CD4-positive, alpha-beta T cell treated with Interleukin-4 for 4 hours (primary cell): ENCODE results near the gene TTI1.

Experiments
- DNase-seq: peaks from one replicate; pipeline ENCODE4 v3.0.0-alpha.2; 2020

TTI1 gene

DNA sequence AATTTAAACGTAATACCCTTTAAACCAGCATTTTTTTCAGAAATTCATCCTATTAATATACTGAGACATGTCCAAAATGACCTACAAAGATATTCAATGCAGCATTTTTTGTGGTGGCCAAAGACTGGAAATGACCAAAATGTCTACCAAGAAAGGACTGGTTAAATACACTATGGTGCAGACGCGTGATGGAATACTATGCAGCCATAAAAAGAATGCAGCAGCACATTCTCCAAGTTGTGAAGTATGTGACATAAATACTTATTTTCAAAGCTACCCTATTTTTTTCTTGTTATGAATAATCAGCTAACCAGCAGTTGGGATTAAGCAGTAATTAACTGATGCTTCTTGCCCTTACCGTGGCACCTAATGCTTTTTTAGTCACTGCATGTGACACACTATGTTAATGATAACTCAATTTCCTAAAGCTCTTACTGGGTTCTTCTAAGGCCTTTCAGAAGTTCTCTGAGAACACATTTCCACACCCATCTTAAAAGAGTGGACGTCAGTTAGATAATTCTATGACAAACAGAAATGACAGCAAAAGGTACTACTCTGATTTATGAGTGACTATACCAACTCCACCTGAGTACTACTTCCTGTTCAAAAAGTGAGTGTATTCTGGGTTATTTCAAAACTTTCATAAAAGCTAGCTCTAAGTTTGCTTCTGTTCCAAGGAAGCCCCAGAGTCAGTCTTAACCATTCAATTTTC lies 24.9 kb downstream of the TTI1 start:
- no peak for DNase-seq

DNA sequence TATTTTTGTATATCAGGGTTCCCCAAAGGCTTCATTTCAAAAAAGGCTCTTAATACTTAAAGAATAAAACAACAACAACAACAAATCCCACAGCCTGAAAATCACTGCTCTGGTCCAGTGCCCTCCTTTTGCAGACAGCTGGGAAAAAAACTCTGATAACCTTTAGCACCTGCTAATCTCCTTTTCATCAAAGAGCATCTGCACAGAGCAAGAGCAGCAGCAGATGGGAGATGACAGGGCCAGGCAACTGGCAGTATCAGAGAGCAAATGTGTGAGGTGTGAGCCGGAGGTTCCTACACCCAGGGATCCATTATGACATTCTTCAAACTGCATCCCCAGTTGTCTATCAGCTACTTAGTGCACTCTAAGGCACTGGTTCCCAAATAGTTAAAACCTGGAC lies 25.7 kb downstream of the TTI1 start:
- DNase-seq = no peak

DNA sequence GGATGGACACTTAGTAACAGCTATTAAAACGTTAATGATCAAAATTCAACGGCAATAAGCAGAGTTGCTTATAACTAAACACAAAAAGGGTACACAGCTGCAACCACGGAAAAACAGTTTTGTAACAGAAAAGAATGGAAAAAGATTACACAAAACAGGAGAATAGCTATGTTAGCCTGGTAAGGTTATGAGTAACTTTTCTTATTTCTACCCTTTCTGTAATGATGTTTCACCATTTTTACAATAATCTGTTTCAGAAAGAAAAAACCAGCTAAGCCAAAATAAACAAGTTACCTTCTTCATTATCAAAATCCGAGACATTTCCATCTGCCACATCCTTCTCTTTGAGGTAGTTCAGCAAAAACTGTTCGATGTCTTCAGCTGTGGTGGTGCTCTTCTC lies 27.4 kb downstream of the TTI1 start:
- DNase-seq = no peak

DNA sequence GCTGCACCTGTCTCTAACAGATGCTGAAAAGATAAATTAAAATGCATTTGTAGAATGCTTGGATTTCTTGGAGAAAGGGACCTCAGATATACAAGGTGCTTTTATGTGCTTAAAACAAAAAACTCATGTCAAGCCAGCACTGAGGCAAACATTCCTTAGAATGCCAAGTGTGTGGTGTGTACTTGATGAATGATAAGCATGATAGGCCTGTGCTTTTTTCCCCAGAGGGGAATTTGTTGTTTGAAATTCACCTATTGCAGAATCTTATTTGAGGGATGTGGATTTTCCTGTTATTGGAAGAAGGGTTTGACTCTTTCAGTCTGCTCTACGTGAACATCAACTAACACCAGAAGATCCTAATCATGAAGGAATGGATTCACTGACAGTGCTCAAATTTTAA lies 28.8 kb downstream of the TTI1 start:
- DNase-seq = no peak

DNA sequence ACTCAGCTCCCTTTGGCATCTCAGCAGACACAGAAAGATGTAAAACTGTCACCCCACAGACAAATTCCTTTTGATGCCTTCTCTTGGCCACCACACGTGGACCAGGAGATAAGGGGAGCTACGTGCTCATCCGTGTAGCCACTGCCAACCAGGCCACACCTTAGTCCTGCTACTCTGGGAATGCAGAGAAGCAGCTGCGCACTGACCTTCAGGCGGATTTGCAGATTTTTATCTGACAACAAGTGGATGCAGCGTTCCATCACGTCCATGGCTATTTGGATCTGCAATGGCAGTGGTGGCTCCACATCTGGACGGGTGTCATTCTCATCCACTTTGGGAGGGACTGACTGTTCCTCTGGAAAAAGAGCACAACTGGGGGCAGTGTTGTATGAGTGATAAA lies 30.8 kb downstream of the TTI1 start:
- no peak for DNase-seq

DNA sequence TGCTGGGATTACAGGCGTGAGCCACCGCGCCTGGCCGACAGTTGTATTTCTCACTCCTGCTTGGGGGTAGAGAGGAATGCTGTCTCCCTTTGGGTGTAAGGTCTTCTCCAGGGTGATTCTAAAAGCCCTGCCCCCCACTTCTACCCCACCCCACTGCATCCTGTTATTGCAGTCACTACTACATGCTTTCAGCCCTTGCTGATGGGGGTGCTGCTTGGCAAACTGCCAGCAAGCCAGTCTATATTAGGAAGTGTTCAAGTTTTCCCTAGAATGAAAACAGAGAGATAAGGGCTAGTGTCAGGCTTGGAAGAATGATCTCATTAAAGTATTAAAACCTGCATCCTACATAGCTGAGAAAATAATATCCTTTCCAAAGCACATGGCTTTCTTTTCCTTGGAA lies 31.3 kb downstream of the TTI1 start:
- no peak for DNase-seq

DNA sequence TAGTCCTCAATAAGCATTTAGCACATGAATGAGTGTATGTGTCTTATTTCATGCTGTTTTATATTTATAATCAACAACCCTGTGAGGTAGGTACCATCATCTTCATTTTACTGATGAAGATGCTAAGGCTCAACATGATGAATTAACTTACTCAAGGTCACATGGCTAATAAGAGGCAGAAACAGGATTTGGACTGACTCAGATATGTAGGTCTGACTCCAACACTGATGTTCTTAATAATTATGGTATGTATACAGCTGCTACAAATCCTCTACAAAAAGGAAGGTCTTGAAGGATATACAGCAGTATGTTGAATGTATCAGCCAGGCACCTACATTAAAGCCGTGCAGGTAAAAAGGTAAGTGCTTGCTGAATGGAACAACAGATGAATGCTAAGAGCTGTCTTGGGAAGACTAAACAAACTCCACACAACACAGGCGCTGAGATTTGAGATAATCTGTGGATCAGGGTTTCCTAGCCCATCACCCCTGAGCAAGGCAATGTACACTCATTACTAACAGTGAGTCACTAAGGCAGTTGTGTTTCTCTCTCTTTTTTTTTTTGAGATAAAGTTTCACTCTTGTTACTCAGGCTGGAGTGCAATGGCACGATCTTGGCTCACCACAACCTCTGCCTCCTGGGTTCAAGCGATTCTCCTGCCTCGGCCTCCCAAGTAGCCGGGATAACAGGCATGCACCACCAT lies 31.9 kb downstream of the TTI1 start:
- no peak for DNase-seq

DNA sequence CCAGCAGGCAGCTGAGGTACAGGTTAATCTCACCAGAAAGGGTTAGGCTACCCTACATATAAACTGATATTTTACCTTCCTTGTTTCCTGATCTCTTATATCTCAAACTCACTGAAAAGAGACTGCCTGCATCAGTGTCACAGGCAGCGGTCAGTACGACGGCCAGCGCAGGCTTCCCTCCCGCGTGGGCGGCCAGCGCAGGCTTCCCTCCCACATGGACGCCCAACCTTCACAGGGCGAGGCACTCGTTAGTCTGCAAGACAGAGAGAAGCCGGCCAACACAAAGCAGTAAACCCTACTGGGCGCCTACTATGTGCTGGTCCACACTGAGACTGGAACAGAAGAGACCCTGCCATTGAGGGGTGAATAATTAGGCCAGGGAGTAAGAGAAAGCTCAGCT lies 33.0 kb downstream of the TTI1 start:
- no peak for DNase-seq

DNA sequence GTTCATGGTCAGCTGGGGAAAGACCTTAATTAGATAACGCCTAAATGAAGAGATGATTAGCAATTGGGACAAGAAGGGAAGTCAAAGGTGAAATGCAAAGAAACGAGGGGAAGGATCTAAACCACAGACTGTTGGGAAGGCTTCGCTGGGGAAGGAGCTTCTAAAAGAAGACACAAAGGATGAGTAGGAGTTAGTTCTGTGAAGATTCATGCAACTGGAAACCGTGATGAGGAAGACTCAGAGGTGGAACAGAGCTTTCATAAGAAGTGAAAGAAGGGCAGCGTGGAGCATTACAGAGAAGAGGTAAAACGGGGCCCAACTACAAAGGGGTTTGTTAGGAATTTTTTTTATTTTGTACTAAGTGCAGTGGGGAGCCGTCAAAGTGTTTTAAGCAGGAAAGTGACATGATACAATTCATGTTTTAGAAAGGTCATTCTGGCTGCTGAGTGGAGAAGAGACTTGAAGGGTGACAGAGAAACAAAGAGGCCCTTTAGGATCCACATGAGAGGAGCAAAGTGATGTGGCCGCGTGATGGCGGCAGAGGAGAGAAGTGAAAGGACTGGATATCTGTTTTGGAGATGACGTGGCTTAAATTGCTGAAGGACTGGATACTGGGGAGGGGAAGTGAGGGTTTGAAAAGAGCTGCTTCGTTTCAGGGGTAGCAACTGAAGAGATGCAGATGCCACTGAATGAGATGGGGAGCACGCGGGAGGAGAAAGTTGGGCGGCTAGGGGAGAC lies 33.6 kb downstream of the TTI1 start:
- DNase-seq = no peak

DNA sequence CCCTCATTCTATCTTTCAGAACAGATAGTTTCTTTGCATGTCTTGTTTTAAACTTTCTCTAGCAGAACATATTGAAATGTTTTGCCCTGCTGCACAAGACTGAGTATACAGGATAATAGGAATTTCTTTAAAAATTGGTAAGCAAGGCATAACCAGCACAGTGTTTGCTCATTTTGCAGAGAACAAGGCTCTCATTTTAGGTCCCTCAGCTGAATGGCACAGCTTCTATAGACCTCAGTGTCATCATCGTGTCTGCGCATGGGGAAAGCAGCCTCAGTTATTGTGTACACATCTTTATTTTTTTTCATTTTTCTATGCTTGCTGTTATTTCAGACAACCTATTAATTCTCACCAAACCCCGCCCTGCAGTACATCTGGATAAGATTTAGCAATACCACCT lies 35.7 kb downstream of the TTI1 start:
- DNase-seq = no peak

DNA sequence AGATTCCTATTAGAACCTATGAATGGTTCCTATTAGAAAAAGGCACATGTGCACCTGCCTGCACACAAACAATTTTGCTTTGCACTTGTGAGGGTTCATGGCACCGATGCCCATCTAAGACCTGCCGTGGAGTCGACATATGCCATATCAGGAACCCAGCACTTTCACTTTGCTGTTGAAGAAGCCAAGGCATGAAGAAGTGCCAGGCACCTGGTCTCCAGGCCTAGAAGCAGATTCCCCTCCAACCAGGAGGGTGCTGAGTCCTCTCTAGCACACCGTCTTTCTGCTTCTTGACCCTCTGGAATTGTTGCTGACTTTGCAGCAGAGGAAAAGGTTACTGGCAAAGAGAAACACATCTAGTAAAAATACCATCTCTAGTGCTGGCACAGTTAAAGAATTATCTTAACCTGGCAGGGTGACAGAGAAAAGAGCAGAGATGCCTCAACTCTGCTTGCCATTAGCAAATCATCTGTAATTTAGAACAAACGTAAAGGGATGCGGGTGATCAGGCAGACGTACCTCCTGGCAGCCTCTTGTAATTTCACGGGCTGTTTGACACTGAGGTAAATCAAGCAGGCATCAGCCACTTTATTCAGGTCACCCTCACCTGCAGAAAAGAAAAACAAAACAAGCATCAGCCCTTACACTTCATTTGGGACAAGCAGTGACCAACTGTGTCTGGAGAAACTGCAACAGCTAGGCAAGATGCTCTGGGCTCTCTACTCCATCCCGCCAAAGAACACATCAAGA lies 37.2 kb downstream of the TTI1 start:
- DNase-seq = no peak

DNA sequence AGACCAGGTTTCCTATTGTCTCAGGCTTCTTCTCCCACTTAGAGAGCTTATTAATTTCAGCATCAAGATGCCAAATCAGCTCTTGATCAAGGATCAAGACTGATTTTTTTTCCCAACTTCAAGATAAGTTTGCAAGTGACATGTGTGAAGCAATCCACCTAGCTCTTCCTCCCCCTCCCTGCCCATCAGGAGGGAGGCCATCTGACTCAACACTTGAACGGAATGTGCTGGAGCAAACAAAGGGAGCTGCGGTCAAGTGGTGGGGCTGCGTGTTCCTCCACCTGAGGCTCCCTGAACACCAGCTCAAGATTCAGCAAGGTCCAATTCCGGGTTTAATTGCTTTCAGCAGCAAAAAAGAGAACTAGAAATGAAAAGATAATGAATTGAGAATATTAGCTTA lies 38.7 kb downstream of the TTI1 start:
- DNase-seq = no peak

DNA sequence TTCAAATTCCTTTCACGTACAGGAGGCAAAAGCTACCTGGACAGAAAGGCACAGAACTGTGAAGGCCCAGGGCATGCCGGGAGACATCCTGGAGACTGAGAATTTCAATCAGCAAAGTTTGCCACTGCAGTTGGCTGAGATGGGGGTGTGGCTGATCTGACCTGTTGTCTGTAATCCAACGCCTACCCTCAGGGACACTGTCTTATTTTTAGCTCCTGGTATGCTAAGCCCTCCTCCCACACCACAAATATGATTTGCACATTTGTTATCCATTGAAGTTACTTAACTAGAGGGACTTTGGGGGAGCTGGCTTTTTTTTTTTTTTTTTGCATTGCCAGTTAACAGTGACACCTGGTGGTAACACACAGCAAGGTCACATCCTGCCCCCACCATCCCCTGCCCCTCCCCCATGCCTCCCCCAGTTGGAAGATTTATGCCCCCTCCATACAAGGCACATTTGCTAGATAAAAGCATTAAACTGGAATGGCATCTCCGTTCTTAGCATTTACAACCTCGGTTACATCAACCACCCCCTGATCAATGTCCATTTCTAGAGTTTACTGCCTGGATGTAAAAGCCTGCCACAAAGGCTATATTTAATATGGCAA lies 40.4 kb downstream of the TTI1 start:
- no peak for DNase-seq

DNA sequence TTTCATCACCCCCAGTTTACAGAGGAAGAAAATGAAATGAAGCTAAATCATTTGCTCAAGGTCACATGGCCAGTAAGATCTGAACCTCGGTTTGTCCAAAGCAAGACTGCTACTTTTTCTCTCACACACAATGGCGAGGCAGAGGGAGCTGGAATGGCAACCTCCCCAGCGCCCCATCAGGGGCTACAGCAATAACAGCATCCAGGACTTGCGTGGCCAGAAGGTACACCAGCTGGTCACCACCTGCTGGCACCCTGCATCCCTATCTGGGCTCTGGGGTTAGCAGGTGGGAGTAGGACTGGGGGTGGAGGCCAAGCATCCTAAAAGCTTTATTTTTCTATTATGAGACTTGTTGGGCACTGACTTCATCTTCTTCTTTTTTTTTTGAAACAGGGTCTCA lies 41.3 kb downstream of the TTI1 start:
- no peak for DNase-seq

DNA sequence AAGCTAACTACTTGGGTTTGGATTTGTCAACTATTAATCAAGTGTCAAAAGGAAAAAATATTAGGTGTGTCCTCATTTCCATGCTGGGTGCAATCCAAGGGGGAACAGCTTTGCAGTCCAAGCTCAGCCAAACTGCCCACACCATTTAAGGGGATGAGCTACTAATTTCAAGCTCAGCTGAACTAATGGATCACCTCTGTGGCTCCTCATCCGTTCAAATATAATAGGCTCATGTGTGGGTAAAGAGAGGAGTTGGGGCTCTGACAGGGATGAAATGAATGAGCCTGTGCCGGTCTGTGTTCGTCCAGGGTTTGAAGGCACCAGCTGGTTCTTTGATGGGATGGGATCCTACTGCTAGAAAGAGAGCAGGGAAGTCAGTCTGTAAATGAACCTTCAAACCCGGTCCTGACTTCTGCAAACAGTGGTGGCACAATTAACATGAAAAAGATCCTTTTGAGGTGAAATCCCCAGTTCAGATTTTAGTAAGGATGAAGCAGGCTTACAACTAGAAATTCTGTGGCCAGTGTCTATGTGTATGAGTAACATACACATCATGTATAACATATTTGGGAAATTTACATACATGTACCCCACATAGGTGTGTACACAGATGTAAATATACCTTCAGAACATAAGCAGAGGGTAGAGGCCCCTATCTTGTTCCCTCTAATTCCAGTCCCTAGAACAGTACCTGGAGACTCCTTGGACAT lies 41.9 kb downstream of the TTI1 start:
- DNase-seq = no peak

DNA sequence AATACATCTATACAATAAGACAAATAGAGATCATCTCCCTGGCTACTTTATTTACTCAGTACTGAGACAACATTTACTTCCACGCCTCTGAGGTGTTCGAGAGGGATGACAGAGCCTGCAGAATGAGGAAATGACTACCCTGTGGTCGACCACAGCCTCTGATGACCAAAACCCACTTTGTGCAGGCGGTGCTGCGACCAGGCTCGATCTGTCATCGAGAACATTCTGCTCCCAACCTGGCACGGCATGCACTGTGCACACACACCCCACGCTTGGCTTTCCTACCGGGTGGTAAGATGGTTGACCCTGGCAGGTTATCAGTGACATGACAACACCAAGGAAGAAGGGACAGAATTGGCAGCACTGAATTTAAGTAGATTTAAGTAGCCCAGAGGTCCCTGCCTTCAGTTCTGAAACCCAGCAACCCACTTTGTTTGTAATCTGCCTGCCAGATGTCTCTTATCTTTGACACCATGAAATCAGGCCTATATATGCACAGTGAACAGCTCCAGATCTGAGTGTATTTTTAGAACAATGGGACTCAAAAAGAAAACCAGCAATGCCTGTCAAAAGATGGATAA lies 42.6 kb downstream of the TTI1 start:
- DNase-seq = peak; percentile 57

DNA sequence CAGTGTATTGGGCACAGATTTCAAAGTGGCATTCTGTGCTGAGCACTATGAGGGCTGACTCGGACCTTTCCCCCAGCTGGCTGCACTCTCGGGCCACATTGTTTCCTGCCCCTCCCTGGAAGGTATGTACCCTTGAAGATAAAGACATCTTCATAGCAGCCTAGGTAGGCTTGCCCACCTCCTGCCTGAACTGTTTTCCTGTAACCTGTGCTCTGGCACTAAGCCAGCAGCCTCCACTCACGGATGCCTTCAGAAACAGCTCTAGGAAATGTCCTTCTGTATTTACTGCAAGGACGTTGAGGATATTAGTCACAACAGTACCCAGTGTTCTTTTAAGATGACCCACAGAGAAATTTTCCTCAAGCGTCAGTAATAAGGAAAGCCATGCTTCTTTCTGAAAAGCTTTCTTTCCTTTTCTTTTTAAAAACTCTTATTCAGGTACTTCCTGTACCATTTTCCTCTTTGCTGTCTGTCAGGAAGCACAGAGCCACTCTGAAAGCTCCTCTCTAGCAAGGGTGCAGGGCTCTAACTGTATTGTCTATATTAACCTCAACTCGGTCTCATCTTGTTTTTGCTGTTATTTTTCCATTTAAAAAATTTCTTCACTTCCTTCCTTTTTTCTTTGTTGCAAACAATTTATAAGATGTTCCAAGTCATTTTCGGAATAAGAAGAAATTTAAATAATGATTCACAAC lies 43.5 kb downstream of the TTI1 start:
- DNase-seq = no peak

DNA sequence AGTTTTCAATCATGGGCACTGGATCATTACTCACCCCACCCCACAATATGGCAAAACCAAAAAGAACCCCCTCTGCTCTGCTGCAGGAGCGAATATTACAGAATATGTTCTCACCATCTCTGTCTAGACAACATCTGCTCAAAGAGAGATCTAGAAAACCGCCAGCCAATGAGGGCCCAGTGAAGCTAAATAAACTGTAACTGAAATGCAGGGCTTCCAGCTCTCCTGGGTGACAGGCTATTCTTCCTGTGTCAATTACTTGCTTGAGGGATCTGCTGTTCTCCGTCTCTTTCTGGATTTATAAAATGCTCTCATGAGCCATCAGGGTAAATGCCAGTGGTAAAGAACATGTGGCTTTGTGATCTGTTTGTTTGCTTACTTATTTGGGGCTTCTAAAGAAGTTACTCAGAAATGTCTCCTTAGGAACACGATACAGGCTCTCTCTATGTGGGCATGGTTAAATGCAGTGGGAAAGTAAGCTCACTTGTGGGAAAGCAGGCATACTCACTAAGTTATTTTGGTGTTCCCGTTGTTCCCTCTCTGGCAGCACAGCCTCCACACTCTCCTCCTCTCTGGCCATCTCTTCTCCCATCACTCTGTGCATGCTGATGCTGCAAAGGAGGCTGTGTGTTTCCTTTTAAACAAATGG lies 44.8 kb downstream of the TTI1 start:
- DNase-seq = no peak

DNA sequence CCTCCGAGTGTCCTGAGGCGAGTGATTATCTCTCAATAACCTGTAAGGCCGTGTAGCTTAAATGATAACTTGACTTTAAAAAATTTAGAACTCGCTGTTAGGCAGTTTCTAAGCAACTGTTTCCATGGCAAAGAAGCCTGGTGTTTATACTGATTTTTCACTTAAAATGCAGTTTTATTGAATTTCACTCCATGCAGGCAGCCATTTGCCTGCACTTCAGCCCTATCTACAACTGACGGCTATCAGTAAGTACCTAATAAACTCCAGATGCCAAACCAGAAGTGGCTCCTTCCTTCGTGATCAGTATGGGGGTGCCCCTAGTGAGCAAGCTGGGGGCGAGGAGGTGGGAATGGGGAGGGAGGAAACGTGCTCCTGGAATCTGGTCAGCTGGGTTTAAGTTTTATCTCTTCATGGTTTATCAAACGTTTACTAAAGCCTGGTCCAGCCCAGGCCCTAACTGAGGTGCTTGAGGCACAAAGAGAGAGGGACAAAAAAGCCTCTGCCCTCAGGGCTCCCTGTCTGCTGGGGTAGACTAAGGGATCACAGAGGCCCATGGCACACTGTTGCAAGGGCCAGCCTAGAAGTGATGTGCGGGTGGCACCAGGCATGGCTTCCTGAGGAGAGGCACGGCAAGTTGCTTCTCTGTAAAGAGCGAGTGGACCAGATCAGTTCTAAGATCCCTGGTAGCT lies 45.5 kb downstream of the TTI1 start:
- DNase-seq = no peak
